Hepatocyte (in vitro differentiated cells): ENCODE results near the gene ARF3.

ENCODE experiments used
- CTCF ChIP-seq: fragments of 200-600 bp; sonication (generic); IDR thresholded peaks from 2 replicates; pipeline ENCODE4 v1.5.1; 2016; ENCODE audit warnings: antibody characterized with exemption, mild to moderate bottlenecking; ENCODE audit not compliant: poor library complexity
- EZH2phosphoT487 ChIP-seq: fragments of 200-600 bp; sonication (generic); IDR thresholded peaks from one replicate; pipeline ENCODE4 v1.6.1; 2018; ENCODE audit warnings: antibody characterized with exemption, mild to moderate bottlenecking, low read depth, moderate library complexity; ENCODE audit not compliant: unreplicated experiment, severe bottlenecking

DNA sequence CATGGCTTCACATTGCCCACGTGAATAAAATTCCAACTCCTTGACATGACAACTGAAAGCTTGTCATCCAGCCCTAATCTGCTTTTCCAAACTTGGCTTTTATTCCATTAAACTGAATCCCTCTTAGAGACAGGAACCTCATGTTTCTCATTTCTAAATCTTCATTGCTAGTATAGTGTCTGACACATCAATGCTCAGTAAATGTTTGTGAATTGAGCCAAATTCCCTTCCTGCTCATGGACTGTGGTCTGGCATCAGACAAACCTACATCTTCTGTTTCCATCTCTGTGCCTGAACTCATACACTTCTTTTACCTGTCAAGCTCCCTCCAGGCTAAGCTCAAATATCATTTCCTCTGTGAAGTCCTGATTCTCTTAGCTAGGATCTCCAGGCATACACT lies 27.7 kb downstream of the ARF3 start:
- TF ChIP-seq CTCF (no peak), EZH2phosphoT487 (no peak)
